PFSK-1 (cell line): ENCODE data around the gene POC1A.

Experiments
- SIN3A ChIP-seq: IDR thresholded peaks from 2 replicates; pipeline ENCODE4 v1.6.1; 2012; ENCODE audit warnings: mild to moderate bottlenecking, low read length, moderate library complexity, borderline replicate concordance; ENCODE audit not compliant: insufficient read depth
- TAF1 ChIP-seq: IDR thresholded peaks from 2 replicates; pipeline ENCODE4 v1.6.1; 2012; ENCODE audit warnings: low read length, control low read depth, borderline replicate concordance; ENCODE audit not compliant: insufficient read depth

DNA sequence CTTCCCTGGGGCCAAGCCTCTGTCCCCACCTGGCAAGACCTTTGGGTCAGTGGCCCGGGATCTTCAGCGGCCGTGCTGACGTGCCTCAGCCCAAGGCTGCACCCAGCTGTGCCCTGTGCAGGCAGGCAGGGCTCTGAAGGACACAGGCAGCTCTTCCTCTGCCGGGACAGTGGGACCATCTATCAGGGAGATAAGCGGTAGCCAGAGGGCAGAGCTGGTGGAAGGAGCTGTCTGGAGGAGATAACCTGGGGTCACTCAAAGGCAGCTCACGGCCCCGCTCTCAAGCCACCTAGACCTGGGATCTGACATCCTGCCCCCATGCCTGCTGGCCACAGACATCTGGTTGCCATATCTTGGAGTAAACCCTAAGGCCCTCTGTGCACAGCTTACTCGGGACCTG, 125.2 kb downstream of the POC1A start:
- TF ChIP-seq SIN3A (no peak), TAF1 (no peak)
